Measurements from ENCODE around the gene RANBP1. TPM values are rescaled to one million over a fixed set of nuclear protein-coding genes. Genes with fewer than 3 reads are reported as not detected.

Gene RANBP1
- total RNA-seq, 4 donors from 2014 or later, result 45.6 to 128 (median 106) TPM

DNA sequence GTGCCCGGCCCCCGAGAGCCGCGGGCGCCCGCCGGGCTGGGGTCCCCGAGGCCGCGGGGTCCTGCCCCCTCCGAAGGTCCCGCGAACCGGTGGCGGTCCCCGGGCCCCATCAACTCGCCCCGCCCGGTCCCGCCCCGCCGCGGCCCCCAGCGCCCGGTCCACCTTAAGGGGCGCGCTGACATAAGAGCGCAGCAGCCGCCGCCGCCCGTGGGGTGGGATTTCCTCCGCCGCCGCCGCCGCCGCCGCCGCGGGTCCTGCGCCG is 15.6 kb downstream of the RANBP1 start, which contains the start of gene ZDHHC8:
Gene ZDHHC8, plus strand, starts transcription at position 208 of the 262 bp plus-strand sequence. CDS start 144 bp downstream, outside the sequence.
- peak within 1 kb of the TSS; percentile 92 to 98 (median 94) for H3K27ac ChIP-seq
- WGBS, 2 donors (ENCODE audit: low coverage in 1 of 2), result 2% methylated on average over 7 of the region's 43 CpGs; no CpG with 5 or more reads in 1 of the 2 donors
- H3K9me3 ChIP-seq, result no peaks in the 10 kb centered on the region
- in situ Hi-C loops (cut with MboI; ENCODE audit: low pct_ligation_motif_present in 1 of 4, low pct_unique_long_range_greater_than_20kb in 1 of 4, low sequenced_read_pairs in 3 of 4) (no loop called here), intact Hi-C loops (cut with DNase I; ENCODE audit: low total_unique reads) (no loop called here)
- H3K4me3 ChIP-seq, result peak within 1 kb of the TSS; percentile 91 to 100 (median 99)
- TF ChIP-seq POLR2AphosphoS5 (IDR thresholded peaks at IDR 0.05) (no peak), EP300 (IDR thresholded peaks at IDR 0.05; ENCODE audit: low read depth) (no peak), POLR2A (IDR thresholded peaks at IDR 0.05) (no peak)
- TF ChIP-seq, protein P1, sequence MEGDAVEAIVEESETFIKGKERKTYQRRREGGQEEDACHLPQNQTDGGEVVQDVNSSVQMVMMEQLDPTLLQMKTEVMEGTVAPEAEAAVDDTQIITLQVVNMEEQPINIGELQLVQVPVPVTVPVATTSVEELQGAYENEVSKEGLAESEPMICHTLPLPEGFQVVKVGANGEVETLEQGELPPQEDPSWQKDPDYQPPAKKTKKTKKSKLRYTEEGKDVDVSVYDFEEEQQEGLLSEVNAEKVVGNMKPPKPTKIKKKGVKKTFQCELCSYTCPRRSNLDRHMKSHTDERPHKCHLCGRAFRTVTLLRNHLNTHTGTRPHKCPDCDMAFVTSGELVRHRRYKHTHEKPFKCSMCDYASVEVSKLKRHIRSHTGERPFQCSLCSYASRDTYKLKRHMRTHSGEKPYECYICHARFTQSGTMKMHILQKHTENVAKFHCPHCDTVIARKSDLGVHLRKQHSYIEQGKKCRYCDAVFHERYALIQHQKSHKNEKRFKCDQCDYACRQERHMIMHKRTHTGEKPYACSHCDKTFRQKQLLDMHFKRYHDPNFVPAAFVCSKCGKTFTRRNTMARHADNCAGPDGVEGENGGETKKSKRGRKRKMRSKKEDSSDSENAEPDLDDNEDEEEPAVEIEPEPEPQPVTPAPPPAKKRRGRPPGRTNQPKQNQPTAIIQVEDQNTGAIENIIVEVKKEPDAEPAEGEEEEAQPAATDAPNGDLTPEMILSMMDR (IDR thresholded peaks at IDR 0.05), result no peak
- DNase-seq, result peak; percentile 49
- H3K27me3 ChIP-seq, result no peaks in the 10 kb centered on the region
- H3K36me3 ChIP-seq, result no peaks in the 10 kb centered on the region
- H3K4me1 ChIP-seq, result peaks cover 11 to 37% (median 18%) of the 10 kb centered on the region in 4 donors

DNA sequence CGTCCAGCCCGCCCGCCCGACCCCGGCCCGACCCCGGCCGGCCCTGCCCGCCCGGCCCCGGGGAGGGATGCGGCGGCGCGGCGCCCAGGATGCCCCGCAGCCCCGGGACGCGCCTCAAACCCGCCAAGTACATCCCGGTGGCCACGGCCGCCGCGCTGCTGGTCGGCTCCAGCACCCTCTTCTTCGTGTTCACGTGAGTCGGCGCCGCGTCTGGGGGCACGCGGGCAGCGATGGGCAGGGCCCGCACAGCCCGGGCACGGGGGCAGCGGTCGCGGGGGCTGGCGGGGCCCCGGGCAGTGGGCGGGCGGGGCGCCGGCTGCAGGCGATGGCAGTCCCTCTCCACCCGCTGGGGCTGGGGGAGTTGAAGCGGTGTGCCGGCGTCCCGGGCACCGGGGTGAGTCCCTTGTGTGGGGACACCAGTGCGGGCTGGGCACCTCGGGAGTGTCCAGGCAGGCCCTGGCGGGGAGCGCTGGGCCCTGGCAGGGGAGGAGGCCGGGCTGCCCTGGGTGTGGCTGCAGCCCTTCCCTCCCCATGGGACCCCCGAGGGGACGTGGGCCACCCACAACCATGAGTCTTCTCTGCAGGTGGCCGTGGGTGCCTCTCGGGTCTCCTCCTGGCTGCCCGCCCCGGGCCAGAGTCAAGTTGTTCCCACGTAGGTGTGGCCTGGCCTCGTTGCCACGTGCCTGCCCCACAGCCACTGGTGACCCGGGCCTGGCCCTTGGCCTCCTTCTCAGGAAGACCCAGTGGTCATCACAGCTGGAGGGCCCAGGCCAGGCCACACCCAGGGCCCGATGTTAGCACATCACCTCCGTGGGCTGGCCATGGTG is 16.2 kb downstream of the RANBP1 start:
- Histone ChIP-seq H3K27me3 (no peaks in the 10 kb centered on the region), H3K36me3 (no peaks in the 10 kb centered on the region), H3K4me1 (peaks cover 13 to 38% (median 19%) of the 10 kb centered on the region in 4 donors), H3K4me3 (peak overlapping the region; percentile 91 to 100 (median 99)), H3K9me3 (no peaks in the 10 kb centered on the region), H3K27ac (peak overlapping the region; percentile 67 to 79 (median 74))
- DNase-seq, result peak; percentile 31
- WGBS, 2 donors (ENCODE audit: low coverage in 1 of 2), result 3% methylated on average over 8 of the region's 72 CpGs; no CpG with 5 or more reads in 1 of the 2 donors
- TF ChIP-seq POLR2A (IDR thresholded peaks at IDR 0.05) (no peak), EP300 (IDR thresholded peaks at IDR 0.05; ENCODE audit: low read depth) (no peak), POLR2AphosphoS5 (IDR thresholded peaks at IDR 0.05) (no peak)
- TF ChIP-seq, protein P1 (IDR thresholded peaks at IDR 0.05), result no peak
- intact Hi-C loops (cut with DNase I; ENCODE audit: low total_unique reads), result no loop called here
- in situ Hi-C loops (cut with MboI; ENCODE audit: low pct_ligation_motif_present in 1 of 4, low pct_unique_long_range_greater_than_20kb in 1 of 4, low sequenced_read_pairs in 3 of 4), result no loop called here

DNA sequence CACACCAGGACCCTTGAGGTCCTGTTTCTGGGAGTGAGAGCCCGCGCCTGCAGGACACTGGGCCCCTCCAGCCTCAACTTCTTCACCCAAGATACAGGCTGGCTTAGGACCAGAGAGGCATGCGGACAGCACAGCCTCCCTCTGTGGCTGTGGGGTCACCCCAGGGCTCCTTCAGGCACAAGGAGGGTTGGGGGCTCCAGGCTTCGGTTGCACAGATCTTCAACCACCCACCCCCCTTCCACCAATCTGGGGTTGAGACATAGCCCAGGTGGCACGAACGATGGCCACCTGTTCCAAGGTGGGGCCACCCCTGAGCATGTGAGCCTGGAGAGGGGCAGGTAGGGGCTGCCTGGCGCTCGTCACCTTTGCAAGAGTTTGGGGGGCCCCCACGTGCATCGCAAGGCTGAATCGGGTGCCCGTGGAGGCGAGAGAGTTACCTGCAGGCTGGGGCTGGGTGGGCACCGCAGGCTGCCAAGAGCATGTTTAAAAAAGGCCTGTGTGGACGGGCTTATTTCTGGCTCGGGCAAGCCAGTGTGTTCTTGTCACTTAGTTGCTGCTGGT is 16.9 kb downstream of the RANBP1 start:
- H3K36me3 ChIP-seq, result no peaks in the 10 kb centered on the region
- intact Hi-C loops (cut with DNase I; ENCODE audit: low total_unique reads), result no loop called here
- no peak for DNase-seq
- H3K4me3 ChIP-seq, result peak overlapping the region; percentile 91 to 100 (median 99)
- in situ Hi-C loops (cut with MboI; ENCODE audit: low pct_ligation_motif_present in 1 of 4, low pct_unique_long_range_greater_than_20kb in 1 of 4, low sequenced_read_pairs in 3 of 4), result no loop called here
- H3K27ac ChIP-seq, result peak overlapping the region in 3 of 4 donors; percentile 67 to 79 (median 71)
- TF ChIP-seq EP300 (IDR thresholded peaks at IDR 0.05; ENCODE audit: low read depth) (no peak), POLR2A (IDR thresholded peaks at IDR 0.05) (no peak), POLR2AphosphoS5 (IDR thresholded peaks at IDR 0.05) (no peak)
- TF ChIP-seq, protein P1 (IDR thresholded peaks at IDR 0.05), result no peak
- no peaks in the 10 kb centered on the region for H3K27me3 ChIP-seq
- WGBS, 2 donors (ENCODE audit: low coverage in 1 of 2), result 68% methylated on average over 16 of the region's 16 CpGs; no CpG with 5 or more reads in 1 of the 2 donors
- H3K4me1 ChIP-seq, result peaks cover 19 to 45% (median 26%) of the 10 kb centered on the region in 4 donors
- H3K9me3 ChIP-seq, result no peaks in the 10 kb centered on the region

DNA sequence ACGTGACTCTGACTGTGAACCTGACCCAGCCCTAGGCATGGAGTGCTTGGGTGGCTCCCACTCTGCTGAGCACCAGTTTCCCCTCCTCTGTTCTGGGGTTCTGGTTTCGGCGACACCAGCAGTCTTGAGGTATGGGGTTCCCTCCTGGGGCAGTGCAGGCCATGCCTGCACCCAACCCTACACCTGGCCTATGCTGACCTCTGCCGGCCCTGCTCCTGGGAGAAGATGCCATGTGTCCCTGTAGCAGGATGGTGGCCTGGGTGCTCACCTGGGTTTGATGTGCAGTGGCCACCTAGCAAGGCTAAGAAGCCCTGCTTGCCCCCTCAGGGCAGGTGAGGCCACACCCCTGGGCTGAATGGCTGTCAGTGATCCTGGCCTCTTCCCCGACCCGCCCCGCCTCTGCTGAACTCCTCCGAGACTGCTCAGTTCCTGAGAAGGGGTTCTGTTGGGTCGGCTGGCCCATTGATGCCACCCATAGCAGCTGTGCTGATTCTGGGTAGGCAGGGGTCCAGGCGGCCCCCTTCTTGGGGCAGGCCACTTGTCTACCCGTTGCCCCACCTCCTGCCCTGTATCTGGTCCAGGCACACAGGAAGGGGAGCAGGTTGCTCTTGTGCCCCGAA is 18.1 kb downstream of the RANBP1 start:
- intact Hi-C loops (cut with DNase I; ENCODE audit: low total_unique reads), result no loop called here
- in situ Hi-C loops (cut with MboI; ENCODE audit: low pct_ligation_motif_present in 1 of 4, low pct_unique_long_range_greater_than_20kb in 1 of 4, low sequenced_read_pairs in 3 of 4), result no loop called here
- Histone ChIP-seq H3K27me3 (no peaks in the 10 kb centered on the region), H3K36me3 (no peaks in the 10 kb centered on the region), H3K9me3 (no peaks in the 10 kb centered on the region), H3K27ac (no peak overlapping the region), H3K4me1 (peaks cover 24 to 52% (median 32%) of the 10 kb centered on the region in 4 donors), H3K4me3 (no peak overlapping the region)
- DNase-seq, result no peak
- 67 to 85% methylated on average over 1 to 9 of the region's 12 CpGs for WGBS, 2 donors (ENCODE audit: low coverage in 1 of 2)
- TF ChIP-seq, protein P1 (IDR thresholded peaks at IDR 0.05), result no peak

All from transverse colon (tissue), 4 donors.